Effector CD4-positive, alpha-beta T cell (primary cell): Measurements from ENCODE around the gene TOP2A.

Experiments used
- DNase-seq: peaks from one replicate; pipeline ENCODE4 v3.0.0-alpha.2; 2020

The TOP2A gene

DNA sequence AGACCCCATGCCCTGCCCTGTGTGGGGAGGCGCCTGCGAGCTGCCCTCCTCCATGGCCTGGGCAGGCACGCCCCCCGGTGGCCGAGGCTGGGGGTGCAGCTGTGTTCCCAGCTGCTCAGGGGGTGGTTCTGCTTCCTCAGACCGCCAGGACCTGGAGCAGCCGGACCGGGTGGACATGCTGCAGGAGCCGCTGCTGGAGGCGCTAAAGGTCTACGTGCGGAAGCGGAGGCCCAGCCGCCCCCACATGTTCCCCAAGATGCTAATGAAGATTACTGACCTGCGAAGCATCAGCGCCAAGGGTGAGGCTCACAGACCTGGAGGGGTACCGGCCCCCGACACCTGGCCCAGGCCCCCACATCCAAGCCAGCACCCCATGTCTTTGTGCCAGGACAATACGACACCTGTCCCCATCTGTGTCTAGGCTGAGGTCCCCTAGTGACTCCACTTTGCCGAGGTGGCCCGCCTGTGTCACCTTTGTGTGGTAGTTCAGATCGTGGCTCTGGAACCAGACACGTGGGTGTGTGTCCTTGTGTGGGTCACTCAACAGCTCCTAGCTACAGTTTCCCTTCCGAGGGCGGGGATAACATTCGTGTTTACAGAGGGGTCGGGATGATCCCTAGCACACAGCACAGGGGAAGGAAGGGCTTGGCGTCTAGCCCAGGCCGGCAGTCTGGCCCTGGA, 62.4 kb downstream of the TOP2A start:
- peak; percentile 76 for DNase-seq

DNA sequence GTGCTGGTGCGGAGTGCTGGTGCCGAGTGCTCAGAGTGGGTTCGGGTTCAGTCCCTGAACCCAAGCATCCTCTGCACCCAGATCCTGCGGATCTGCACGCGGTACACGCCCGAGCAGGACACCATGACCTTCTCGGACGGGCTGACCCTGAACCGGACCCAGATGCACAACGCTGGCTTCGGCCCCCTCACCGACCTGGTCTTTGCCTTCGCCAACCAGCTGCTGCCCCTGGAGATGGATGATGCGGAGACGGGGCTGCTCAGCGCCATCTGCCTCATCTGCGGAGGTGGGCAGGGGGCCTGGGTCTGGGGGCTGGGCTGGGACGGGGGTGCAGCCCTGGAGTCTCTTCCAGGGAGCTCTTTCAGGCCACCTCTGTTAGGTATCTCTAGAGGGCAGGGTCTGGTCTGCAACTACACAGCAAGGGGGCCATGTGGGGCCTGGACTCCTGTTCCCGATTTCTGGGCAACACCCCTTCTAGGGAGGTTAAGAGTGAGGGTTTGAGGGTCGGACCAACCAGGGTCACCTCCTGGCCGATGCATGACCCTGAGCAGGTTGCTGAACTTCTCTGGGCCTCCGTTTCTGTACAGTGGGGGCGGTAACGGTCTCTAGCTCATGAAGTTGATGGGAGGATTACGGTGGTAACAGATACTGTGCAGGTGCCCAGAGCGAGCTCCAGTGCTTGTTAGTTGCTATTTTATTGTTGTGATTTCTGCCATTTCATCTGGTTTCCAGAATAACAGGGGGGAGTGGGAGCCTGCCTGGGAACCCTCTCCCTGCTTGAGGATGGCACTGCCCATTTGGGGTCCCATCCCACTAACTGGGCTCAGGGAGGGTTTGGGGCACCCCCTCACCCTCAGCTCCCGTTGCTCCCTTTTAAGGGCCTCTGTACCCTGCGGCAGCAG, 63.2 kb downstream of the TOP2A start:
- DNase-seq = no peak

DNA sequence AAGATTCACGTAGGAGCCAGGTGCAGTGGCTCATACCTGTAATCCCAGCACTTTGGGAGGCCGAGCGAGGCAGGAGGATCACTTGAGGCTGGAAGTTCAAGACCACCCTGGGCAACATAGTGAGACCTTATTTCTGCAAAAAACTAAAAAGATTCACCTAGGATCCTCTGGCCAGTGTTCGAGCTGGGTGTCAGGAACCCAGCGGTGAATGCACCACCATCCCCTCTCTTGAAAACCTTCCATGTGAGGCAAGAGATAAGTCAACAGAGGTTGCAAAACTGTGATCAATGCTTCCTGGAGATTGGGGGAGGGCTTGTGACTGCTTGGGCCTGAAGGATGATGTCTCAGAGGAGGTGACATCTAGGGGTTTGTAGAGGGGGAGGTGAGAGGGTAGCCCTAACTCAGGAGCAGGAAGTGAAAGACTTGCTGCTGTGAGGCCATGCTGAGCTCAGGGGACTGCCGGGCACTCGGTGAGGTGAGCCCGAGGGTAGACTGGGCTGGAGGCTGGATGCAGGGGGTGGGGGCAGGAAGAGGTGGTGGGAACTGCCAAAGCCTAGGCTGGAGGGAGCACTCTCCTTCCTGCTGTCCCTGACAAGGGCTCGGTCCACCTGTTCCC, 64.8 kb downstream of the TOP2A start:
- no peak for DNase-seq

DNA sequence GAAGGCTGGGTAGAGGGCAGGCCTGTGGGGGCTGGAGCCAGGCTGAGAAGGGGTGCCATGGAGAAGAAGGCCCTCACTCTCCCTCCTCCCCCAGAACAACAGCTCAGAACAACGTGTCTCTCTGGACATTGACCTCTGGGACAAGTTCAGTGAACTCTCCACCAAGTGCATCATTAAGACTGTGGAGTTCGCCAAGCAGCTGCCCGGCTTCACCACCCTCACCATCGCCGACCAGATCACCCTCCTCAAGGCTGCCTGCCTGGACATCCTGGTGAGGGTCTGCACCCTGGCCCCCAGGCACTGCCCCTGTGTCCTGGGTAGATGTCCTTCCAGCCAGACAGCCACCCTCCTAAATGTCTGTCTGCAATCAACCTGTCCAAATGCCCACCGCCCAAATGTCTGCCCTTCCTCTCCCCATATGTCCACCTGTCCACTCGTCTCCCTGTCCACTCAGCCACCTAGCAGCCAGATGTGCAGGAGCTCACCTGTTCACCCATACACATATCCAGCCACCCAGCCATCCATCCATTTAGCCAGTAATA, 65.4 kb downstream of the TOP2A start:
- DNase-seq = no peak

DNA sequence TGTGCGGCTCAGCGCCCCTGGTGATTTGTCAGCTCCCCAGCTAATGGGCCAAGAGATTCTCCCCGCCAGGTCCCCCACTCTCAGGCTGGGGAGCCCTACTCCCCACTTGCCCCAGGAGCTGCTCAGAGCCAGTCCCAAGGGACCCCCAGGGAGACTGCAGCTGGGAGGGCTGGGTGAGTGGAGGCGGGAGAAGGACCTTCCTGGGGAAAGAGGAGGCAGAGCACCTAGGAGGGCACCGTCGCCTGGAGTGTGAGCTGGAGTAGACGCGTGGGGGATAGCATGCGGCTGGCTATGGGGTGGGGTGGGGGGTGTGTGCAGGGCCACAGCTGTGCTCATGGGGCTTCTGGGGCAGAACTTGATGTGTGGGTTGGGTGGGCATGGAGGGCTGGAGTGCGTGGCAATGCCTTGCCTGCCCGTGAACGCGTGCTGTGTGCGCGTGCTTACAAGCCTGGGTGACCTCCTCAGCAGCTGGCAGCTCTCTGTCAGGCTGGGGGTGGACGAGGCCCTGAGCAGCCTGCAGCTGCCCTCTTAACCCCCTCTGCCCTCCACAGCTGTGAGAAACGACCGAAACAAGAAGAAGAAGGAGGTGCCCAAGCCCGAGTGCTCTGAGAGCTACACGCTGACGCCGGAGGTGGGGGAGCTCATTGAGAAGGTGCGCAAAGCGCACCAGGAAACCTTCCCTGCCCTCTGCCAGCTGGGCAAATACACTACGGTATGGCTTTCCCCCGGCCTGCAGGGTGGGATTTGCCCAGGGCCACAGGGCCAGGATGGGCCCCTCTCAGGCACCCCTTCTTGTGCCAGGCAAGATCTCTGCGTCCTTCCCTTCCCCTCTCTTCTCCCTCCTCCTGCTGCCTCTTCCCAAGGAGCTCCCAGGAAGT, 66.1 kb downstream of the TOP2A start:
- DNase-seq = no peak

DNA sequence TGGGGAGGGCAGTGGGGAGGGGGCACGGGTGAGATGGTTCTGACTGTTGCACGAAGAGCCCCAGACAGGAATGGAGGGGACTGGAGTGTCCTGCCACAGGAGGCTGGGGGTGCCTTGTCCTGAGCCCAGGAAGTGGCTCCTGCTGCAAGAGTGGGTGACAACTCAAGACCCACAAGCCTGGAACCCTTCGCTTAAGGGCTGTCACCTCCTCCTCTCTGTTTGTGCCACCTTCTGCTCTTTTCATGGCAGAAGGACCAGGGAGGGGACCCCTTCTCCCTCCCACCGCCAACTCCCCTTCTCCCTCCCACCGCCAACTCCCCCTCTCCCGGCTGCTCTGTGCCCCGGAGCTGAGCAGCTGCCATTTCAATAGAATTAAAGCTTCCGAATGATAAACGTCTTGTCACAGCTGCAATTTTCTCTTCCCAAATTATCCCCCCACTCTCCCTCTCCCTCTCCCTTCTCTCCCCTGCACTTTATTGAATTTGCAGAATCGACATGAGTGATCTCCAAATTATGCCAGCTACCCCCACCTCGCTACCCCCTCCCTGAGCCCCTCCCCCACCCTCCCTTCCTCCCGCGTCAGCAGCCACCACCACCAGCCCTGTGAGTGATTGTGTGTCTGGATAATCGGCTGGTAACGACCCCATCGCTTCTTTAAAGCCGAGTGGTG, 66.9 kb downstream of the TOP2A start:
- no peak for DNase-seq

DNA sequence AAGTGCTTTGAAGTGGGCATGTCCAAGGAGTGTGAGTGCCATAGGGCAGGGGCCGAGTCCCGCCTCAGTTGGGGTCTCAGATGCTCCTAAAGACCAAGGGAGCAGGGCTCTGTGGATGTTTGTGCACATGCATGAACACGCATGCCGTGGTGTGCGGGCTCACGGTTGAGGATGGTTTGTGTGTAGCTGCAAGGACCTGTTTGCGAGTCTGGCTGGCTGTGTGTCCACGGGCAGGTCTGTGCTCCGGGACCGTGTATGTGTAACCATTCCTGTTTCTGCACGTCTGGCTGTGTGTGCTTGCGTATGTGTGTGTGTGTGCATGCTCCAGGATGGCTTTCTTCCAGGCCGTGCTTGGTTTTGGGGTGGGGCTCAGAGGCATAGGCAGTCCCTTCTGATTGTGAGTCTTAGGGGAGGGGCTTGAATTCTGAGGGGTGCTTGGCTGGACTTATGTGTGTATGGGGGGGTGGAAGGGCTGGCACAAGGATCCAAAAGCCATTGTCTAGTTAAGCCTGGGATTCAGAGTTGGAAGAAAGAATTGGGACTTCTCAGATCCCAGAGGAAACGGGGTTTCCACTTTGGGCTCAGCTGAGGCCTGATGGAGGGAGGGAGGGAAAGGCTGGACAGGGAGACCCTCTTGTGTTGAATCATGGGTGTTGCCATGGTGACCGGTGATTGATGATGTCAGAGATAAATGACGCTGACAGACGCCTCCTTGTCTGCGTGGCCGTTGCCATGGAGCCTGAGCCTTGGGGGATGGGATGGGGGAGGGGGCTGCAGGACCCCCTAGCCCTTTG, 67.6 kb downstream of the TOP2A start:
- DNase-seq = no peak

DNA sequence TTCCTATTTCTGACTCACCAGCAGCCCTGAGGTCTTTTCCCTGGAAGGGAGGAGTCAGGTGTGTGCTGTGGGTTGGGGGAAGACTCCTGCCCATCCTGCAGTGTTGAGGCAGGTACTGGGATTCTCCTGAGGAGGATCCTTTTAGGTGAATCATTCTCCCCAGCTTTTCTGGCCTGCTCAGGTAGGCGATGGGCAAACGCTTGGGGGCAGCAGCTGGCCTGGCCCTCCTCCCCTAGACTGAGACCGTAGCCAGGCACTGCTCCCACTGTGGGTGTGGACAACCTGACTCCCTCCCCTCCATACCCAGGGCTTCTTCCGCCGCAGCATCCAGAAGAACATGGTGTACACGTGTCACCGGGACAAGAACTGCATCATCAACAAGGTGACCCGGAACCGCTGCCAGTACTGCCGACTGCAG, 68.2 kb downstream of the TOP2A start:
- no peak for DNase-seq

DNA sequence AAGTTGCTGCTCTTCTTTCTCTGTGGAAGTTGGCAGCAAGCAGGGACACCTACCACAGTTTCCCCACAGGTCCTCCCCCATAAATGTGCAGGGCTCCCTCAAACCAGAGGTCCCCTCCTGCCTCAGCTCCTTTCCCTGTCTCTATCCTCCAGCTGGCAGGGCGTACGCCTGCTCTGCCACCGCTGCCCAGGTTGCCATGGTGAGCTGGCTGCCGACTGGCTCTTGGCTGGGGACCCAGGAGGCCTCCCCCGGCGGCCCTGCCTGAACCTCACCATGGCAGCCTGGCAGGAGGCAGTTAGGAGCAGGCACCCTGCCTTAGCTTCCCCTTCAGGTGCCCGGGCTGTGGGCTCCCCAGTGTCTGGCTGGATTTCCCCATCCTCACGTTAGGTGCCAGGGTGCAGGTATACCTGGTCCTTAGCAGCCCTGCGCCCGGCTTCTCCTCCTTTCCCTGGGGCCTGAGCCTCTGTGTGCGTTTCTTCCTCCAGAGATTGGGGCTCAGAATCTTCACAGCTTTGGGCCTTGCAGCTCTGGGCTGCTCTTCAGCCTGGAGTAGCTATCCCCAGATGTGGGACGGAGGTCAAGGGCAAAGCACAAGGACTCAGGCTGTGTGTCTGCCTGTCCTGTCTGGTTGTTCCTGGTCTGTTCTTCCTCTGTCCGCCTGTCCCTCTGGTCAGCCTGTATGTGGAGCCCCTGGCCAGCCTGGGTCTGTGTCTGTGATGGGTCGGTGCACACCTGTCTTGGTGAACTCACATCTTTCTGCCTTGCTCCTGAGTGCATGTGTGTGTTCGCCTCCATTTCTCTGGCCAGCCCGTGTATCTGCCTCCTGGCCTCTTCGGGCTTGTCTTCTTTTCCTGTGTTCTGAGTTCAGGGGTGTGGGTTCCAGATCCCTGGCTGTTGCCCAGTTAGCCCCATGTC, 68.9 kb downstream of the TOP2A start:
- DNase-seq = no peak

DNA sequence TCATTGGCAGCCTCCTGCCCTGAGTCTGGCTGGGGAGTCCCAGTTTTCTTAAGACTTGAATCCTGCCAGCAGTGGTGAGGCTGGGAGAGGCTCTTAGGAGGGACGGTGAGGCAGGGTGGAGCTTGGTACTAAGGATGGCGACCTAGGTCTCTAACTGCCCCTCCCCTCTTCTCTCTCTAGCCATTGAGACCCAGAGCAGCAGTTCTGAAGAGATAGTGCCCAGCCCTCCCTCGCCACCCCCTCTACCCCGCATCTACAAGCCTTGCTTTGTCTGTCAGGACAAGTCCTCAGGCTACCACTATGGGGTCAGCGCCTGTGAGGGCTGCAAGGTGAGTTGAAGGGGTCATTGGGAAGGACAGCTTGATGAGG, 69.6 kb downstream of the TOP2A start:
- no peak for DNase-seq

DNA sequence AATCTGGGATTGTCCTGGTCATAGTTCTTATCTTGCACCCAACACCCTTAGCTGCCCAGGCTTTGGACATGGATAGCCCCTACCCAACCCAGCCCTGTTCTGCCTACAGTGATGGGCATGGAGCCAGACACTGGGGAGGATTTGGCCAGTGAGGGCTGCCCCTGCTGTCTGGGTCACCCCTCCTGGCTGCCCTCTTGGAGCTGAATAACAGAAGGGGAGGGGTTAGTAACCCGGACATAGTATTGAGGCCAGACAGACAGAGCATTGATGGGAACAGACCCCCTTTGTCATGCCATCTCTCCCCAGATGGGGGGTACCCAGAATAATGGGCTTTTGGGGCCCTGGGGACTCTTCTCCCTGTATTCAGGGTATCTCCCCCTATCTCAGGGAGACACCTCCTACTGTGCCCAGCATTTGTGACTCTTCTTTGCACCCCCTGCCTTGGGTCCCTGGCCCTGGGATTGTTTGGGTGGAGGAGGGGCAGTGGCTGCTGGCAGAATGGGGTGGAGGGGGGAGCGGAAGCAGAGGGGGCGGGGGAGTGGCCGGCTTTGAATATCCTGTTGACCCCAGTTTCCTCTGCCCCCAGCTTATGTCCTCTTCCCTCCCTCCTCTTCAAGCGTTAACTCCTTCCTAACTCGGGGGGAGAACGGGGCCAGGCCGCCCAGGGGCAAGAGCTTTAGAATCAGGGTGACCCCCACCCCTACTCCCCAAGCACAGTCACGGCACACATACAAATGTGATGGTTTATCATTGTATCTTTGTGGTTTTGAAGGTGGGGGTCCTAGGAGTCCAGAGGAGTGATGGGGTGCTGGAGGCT, 70.2 kb downstream of the TOP2A start:
- no peak for DNase-seq

DNA sequence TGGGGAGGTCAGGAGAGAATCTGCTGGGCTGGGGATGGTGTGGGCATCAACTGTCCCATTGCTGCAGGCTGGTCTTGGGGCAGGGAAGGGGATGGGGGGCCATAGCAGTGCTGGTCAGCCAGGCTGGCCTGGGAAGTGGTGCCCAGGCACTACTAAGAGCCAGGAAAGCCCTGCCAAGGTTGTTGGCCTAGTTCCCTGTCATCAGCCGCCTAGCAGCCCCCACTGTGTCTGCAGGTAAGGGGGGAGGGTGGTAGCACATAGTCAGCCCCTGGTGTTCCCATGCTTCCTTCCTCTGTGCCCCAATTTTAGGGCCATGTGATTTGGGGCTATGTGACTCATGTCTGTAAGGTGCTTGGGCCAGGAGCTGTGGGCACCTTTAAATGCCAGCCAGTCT, 70.9 kb downstream of the TOP2A start:
- DNase-seq = no peak

DNA sequence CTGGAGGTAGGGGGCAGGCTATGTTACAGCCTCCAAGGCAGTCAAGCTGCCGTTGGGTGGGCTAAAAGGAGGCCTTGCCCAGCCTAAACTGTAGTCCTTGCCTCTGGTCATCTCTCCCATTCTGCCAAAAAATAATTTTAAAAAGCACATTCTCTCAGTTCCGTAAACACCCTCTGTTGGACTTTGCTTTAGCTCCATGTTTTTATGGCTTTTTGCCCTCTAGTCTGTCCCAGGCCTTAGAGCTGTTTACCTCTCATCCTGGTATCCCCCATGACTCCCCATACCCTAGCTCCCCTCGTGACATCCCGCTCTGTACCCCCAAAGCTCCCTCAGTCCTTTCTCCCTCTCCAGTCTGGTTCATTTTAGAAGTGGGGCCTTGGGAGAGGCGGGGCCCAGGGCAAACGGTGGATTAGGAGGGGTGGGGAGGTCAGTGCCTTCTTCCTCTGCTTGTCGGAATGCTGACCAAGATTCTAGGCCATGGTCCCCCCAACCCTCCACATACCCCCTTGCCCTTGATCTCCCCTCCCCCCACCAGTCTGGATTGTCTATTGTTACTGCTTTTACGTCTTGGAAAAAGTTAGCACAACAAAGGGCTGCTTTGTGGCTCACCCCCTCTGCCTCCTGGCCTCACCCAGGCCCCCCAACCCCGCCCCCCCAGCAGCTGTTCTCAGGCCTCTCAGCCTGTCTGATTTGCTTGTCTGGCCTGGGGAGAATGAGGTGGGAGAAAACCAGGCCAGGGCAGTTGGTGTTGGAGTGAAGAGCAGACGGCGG, 71.5 kb downstream of the TOP2A start:
- no peak for DNase-seq

DNA sequence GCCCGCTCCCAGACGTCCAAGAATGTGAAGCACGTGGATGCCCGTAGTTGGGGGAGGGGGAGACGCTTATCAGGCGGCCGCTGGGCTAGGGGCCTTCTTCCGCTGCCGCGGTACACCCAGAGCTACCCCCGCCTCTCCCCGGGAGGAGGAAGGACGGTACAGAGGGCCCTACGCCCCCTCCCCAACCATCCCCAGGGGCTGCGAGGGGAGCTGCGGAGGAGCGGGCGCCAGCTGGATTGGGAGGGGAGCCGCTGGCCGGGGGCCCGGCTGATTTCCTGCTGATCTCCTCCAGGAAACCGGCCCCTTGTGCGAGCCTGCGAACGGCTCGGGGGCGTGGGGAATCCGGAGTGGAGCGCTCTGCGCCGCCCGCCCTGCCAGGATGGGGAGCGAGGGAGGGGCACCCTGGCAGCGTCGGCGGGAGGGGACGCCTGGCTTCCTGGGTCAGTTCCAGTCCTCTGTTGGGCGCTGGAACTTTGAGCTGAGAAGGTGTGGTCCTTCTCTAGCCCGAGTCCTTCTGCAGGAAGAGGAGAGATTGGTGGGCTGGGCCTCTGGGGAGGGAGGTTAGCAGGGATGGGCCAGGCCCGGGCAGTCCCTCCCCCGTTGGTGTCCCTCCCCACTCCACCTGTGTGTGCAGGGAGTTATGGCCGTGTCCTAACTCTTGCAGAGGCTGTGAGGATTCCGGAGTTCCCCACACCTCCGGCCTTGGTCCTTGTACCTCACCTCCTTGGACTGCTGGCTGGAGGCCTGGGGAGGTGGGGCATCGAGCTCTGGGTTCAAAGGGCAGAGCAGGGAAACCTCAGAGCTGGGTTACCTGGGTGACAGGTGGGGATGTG, 72.3 kb downstream of the TOP2A start:
- no peak for DNase-seq

DNA sequence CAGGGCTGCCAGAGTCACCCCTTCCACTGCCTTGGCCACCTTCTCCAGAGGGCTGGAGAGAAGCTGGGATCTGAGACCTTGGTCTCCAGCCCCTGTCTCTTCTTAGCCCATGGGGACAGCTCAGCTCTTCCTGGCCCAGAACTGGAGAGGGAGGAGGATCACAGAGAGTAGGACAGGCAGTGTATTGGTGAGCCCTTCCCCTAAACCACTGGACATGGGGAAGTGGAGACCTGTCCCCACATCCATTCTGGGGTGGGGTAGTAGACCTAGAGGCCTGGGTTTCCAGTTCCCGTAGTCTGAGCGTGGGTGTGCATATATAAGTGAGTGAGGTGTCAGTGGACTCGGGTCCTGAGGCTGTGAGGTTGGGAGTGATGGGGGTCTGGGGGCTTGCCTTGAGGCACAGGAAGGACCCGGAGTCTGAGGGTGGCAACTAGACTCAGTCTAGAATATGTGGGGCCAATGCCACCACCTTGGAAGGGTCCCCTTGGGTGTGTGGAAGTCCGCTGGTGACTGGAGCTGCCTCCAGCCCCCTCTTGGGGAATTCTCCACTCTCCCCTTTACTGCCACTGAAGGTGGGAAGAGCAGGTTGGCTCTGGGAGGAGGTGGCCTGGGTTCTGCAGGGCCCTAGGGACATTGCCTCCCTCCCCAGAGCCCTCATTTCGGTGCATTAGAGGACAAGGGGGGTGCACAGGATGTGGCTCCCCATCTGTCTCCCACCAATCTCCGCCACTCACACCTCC, 73.1 kb downstream of the TOP2A start:
- DNase-seq = no peak
